H1 (cell line): Measurements from ENCODE around the gene C2orf80.

Source experiments
- CBX8 ChIP-seq: fragments of 300-800, 300-1000 bp; sonication (generic); IDR thresholded peaks from 2 replicates; pipeline ENCODE4 v1.7.1; 2016; ENCODE audit warnings: low read depth, low read length, borderline replicate concordance
- CHD2 ChIP-seq: IDR thresholded peaks from 2 replicates; pipeline ENCODE4 v1.6.1; 2012; ENCODE audit warnings: low read length, improper control_type of control experiment
- HDAC6 ChIP-seq: IDR thresholded peaks from one replicate; pipeline ENCODE4 v1.7.1; 2012; ENCODE audit warnings: low read depth, mild to moderate bottlenecking, inconsistent platforms, low read length, moderate library complexity
- JUND ChIP-seq: IDR thresholded peaks from 2 replicates; pipeline ENCODE4 v1.6.1; 2011; ENCODE audit warnings: mild to moderate bottlenecking, improper control_type of control experiment, low read length
- PHF8 ChIP-seq: fragments of 200-600 bp; sonication (generic); conservative IDR thresholded peaks from 2 replicates; pipeline ENCODE4 v1.7.1; 2012; ENCODE audit warnings: low read depth, mild to moderate bottlenecking, inconsistent platforms, low read length, moderate library complexity
- SRF ChIP-seq: IDR thresholded peaks from 2 replicates; pipeline ENCODE4 v1.6.1; 2011; ENCODE audit warnings: mild to moderate bottlenecking, low read depth, low read length, moderate library complexity
- TF ChIP-seq, protein P1 (sequence below), 3 experiments: IDR thresholded peaks; 1 replicate in 2 of 3; 2 replicates in 1 of 3; pipeline versions ENCODE4 v1.5.1 to v1.6.1; 2011; ENCODE audit warnings: low read length in 3 of 3, mild to moderate bottlenecking in 3 of 3, inconsistent platforms in 2 of 3, low read depth in 1 of 3, moderate library complexity in 1 of 3; ENCODE audit not compliant: insufficient read depth in 1 of 3; ENCODE audit errors: control extremely low read depth in 1 of 3
- TF ChIP-seq, protein P2 (sequence below): IDR thresholded peaks from 2 replicates; pipeline ENCODE4 v1.6.1; 2011; ENCODE audit warnings: low read length, improper control_type of control experiment

DNA sequence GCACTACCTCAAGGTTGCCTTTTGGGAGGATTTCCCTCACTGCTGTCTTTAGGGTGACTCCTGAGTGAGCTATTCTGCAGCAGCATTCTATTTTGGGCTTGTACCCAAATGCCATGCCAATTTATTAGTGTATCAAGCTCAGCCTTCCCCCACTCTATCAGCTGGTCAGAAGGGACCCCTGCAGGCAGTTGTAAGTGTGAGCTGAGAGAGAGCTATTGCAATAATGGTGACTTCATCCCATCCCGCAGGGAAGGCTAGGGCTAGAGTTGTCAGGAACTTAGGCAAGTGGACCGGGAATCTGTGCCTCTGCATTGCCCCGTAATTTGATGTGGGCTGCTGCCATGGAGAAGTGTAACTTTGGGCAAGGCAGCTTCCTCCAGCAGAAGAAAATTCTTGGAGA, 42.1 kb downstream of the C2orf80 start:
- no peak for TF ChIP-seq JUND
- TF ChIP-seq CBX8, result no peak
- TF ChIP-seq, protein P1, sequence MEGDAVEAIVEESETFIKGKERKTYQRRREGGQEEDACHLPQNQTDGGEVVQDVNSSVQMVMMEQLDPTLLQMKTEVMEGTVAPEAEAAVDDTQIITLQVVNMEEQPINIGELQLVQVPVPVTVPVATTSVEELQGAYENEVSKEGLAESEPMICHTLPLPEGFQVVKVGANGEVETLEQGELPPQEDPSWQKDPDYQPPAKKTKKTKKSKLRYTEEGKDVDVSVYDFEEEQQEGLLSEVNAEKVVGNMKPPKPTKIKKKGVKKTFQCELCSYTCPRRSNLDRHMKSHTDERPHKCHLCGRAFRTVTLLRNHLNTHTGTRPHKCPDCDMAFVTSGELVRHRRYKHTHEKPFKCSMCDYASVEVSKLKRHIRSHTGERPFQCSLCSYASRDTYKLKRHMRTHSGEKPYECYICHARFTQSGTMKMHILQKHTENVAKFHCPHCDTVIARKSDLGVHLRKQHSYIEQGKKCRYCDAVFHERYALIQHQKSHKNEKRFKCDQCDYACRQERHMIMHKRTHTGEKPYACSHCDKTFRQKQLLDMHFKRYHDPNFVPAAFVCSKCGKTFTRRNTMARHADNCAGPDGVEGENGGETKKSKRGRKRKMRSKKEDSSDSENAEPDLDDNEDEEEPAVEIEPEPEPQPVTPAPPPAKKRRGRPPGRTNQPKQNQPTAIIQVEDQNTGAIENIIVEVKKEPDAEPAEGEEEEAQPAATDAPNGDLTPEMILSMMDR (IDR thresholded peaks at IDR 0.05; ENCODE audit: control extremely low read depth in 1 of 3, insufficient read depth in 1 of 3, low read depth in 1 of 3, low read length in 3 of 3), result peak in 1 of 3 experiments; percentile 20; a peak in 1 of 4 replicates
- TF ChIP-seq HDAC6, result no peak
- no peak for TF ChIP-seq PHF8
- TF ChIP-seq CHD2, result no peak
- TF ChIP-seq, protein P2, sequence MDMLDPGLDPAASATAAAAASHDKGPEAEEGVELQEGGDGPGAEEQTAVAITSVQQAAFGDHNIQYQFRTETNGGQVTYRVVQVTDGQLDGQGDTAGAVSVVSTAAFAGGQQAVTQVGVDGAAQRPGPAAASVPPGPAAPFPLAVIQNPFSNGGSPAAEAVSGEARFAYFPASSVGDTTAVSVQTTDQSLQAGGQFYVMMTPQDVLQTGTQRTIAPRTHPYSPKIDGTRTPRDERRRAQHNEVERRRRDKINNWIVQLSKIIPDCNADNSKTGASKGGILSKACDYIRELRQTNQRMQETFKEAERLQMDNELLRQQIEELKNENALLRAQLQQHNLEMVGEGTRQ, result no peak
- no peak for TF ChIP-seq SRF
